MCF 10A (cell line): ENCODE results near the gene DRAXIN. TPM values are rescaled to one million over a fixed set of nuclear protein-coding genes. Genes with fewer than 3 reads are reported as not detected.

Source experiments
- BruUV-seq: library from RNA; stranded (reverse); fragments of 400-500 nt; replicated peaks from 2 replicates; lab custom pipeline; 2021; lab: Mats Ljungman, UMichigan
- CTCF ChIA-PET: fragments of 300-600 bp; sonication (Branson Sonifier 250); formaldehyde crosslinking; extraction: SDS; loops from one replicate; lab custom pipeline; 2021; ENCODE audit warnings: antibody characterized with exemption, inconsistent platforms; lab: Yijun Ruan, JAX
- POLR2A ChIA-PET: fragments of 300-600, 350-650 bp; sonication (Branson Sonifier 250); formaldehyde crosslinking; extraction: SDS; loops from one replicate; lab custom pipeline; 2020; ENCODE audit warnings: antibody characterized with exemption, inconsistent platforms; lab: Yijun Ruan, JAX
- DNase-seq: peaks from one replicate; pipeline ENCODE4 v3.0.0-alpha.2; 2018; ENCODE audit not compliant: unreplicated experiment
- H3K27ac Mint-ChIP-seq: one replicate; pipeline ENCODE4 v1.8.0; 2022; ENCODE audit warnings: mild to moderate bottlenecking, low read depth, mixed read lengths; ENCODE audit not compliant: unreplicated experiment
- H3K27me3 Mint-ChIP-seq: one replicate; pipeline ENCODE4 v1.8.0; 2022; ENCODE audit warnings: mixed read lengths; ENCODE audit not compliant: insufficient read depth, unreplicated experiment
- H3K36me3 Mint-ChIP-seq: one replicate; pipeline ENCODE4 v1.8.0; 2022; ENCODE audit warnings: mild to moderate bottlenecking, moderate library complexity, mixed read lengths; ENCODE audit not compliant: insufficient read depth, unreplicated experiment
- H3K4me1 Mint-ChIP-seq: one replicate; pipeline ENCODE4 v1.8.0; 2022; ENCODE audit warnings: mixed read lengths; ENCODE audit not compliant: insufficient read depth, unreplicated experiment
- H3K4me3 Mint-ChIP-seq: one replicate; pipeline ENCODE4 v1.8.0; 2022; ENCODE audit warnings: mild to moderate bottlenecking, moderate library complexity, mixed read lengths; ENCODE audit not compliant: unreplicated experiment
- H3K9me3 Mint-ChIP-seq: one replicate; pipeline ENCODE4 v1.8.0; 2022; ENCODE audit warnings: mixed read lengths; ENCODE audit not compliant: unreplicated experiment
- intact Hi-C: fragments of 100-400 bp; cut with micrococcal nuclease; formaldehyde crosslinking; loops from 2 replicates; pipeline ENCODE4 v1.14.1; 2022
- total RNA-seq: library from RNA; stranded (reverse); gene quantifications from 2 replicates; pipeline ENCODE4 v1.2.3, GENCODE V29; 2022
- TF ChIP-seq, protein P1 (sequence below): fragments of 200-600 bp; IDR thresholded peaks from one replicate; pipeline ENCODE4 v1.8.0; 2022; ENCODE audit warnings: antibody characterized with exemption, mild to moderate bottlenecking; ENCODE audit not compliant: unreplicated experiment

DRAXIN gene
- total RNA-seq, 1 experiment from 2014 or later: 0.07 TPM

DNA sequence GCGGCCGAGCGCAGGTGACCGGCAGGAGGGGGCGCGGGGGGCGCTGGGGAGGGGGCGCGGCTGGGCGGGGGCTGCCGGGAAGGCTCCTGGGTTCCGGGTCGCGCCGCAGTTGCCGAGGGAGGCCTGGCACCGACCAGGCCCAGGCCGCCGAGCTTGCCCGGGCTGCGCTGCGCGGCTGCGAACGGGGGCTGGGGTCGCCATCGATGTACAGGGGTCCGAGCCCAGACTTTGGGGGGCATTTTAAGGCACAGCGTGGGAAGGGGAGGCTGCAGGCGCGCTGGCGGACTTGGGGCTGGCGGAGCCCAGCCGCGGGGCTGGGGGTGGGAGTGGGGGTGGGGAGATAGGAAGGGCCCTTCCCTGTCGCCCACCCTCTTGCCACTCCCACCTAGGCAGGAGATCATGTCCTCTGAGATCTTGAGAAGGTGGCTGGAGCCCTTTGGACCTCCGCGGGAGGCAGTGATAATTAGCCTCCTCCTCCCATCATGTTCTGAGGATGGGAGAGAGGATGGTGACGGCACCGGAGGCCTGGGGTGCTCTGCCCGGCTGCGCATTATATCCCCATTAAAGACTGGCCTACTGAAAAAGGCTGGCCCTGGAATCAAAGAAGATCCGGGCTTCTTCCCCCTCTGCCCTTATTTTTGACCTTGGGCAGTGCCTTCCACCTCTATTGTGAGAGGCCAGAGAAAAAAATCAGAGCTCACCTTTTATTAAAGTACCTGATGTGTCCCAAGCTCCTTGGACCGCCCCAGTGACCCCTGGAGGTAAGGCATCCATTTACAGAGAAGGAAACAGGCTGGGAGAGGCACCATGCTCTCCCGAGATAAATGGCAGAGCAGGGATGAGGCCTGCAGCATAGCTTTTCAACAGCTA is 36.3 kb upstream of the DRAXIN start:
- Mint-ChIP-seq H3K9me3 (no peaks in the 10 kb centered on the region), H3K4me3 (peak overlapping the region; percentile 76), H3K27me3 (no peaks in the 10 kb centered on the region), H3K36me3 (peaks cover 33% of the 10 kb centered on the region), H3K27ac (peak overlapping the region; percentile 66), H3K4me1 (no peaks in the 10 kb centered on the region)
- intact Hi-C loops: no loop called here
- BruUV-seq: no TSS peak
- ChIA-PET CTCF (interaction anchor here (0.6 to 4.4 kb wide), 6 partner anchors 9 to 414 kb away, joined by 3 to 27 read pairs (median 3); partner anchors contain the start of gene FBXO6), POLR2A (interaction anchor here (0.6 to 2.6 kb wide), 11 partner anchors 9 to 413 kb away, joined by 3 to 11 read pairs (median 3); partner anchors contain the start of genes FBXO6, MAD2L2, MFN2 and MTOR)
- TF ChIP-seq, protein P1, sequence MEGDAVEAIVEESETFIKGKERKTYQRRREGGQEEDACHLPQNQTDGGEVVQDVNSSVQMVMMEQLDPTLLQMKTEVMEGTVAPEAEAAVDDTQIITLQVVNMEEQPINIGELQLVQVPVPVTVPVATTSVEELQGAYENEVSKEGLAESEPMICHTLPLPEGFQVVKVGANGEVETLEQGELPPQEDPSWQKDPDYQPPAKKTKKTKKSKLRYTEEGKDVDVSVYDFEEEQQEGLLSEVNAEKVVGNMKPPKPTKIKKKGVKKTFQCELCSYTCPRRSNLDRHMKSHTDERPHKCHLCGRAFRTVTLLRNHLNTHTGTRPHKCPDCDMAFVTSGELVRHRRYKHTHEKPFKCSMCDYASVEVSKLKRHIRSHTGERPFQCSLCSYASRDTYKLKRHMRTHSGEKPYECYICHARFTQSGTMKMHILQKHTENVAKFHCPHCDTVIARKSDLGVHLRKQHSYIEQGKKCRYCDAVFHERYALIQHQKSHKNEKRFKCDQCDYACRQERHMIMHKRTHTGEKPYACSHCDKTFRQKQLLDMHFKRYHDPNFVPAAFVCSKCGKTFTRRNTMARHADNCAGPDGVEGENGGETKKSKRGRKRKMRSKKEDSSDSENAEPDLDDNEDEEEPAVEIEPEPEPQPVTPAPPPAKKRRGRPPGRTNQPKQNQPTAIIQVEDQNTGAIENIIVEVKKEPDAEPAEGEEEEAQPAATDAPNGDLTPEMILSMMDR: no peak
- DNase-seq: no peak

DNA sequence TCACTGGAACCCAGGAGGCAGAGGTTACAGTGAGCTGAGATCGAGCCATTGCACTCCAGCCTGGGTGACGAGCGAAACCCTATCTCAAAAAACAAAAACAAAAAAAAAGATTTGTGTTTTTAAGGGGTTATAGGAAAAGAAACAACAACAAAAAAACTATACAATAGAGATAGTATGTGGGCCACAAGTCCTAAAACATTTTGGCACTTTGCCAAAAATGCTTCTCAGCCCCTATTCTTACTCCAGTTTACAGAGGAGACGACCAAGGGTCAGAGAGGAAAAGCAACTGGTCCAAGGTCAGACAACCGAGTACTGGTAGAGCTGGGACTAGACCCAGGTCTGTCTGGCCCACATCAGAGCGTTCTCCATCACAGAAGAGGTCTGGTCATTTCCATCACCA is 33.9 kb upstream of the DRAXIN start:
- Mint-ChIP-seq H3K4me3 (no peak overlapping the region), H3K27ac (no peak overlapping the region), H3K9me3 (no peaks in the 10 kb centered on the region), H3K36me3 (peaks cover 36% of the 10 kb centered on the region), H3K4me1 (no peaks in the 10 kb centered on the region), H3K27me3 (no peaks in the 10 kb centered on the region)
- TF ChIP-seq, protein P1: no peak
- no TSS peak for BruUV-seq
- ChIA-PET CTCF (interaction anchor here (0.7 to 1.1 kb wide), 2 partner anchors 10 to 406 kb away, joined by 3 to 4 read pairs; no protein-coding TSS in a partner anchor), POLR2A (no interaction called here)
- DNase-seq: no peak
- intact Hi-C loops: no loop called here

DNA sequence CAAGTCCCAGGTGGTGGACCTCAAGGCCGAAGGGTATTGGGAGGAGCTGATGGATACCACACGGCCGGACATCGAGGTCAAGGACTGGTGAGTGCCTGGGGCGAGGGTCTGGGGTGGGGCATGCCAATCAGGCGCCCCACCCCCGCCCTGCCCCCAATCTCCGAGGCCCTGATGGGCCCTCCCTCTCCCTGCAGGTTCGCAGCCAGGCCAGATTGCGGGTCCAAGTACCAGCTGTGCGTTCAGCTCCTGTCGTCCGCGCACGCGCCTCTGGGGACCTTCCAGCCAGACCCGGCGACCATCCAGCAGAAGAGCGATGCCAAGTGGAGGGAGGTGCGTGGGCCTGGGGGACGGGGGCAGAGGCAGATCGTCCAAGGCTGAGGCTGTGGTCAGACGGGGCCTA is 33.0 kb upstream of the DRAXIN start:
- no peak overlapping the region for H3K27ac Mint-ChIP-seq
- no TSS peak for BruUV-seq
- peaks cover 36% of the 10 kb centered on the region for H3K36me3 Mint-ChIP-seq
- intact Hi-C loops: no loop called here
- TF ChIP-seq, protein P1: no peak
- DNase-seq: no peak
- H3K4me3 Mint-ChIP-seq: no peak overlapping the region
- POLR2A ChIA-PET: no interaction called here
- H3K9me3 Mint-ChIP-seq: no peaks in the 10 kb centered on the region
- no peaks in the 10 kb centered on the region for H3K4me1 Mint-ChIP-seq
- no peaks in the 10 kb centered on the region for H3K27me3 Mint-ChIP-seq
- CTCF ChIA-PET: no interaction called here

DNA sequence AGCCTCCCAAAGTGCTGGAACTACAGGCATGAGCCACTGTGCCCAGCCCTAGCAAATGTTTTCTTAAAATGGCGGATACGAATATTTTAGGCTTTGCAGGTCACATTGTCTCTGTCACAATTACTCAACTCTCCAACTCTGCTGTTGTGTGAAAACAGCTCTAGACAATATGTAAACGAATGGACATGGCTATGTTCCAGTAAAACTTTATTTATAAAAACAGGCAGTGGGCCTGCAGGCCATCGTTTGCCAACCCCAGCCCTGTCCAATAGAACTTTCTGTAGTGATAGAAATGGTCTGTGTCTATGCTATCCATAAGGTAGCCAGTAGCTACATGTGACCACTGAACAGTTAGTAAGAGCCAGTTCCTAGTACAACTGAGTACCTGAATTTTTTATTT is 31.8 kb upstream of the DRAXIN start:
- Mint-ChIP-seq H3K4me3 (no peak overlapping the region), H3K9me3 (no peaks in the 10 kb centered on the region), H3K27ac (no peak overlapping the region), H3K36me3 (peaks cover 36% of the 10 kb centered on the region), H3K4me1 (no peaks in the 10 kb centered on the region), H3K27me3 (no peaks in the 10 kb centered on the region)
- ChIA-PET POLR2A (interaction anchor here (1.3 kb wide), 1 partner anchor 63 kb away, joined by 4 read pairs; no protein-coding TSS in a partner anchor), CTCF (interaction anchor here (2.0 kb wide), 1 partner anchor 60 kb away, joined by 6 read pairs; no protein-coding TSS in a partner anchor)
- TF ChIP-seq, protein P1: no peak
- intact Hi-C loops: no loop called here
- no TSS peak for BruUV-seq
- DNase-seq: no peak
